Activated naive CD4-positive, alpha-beta T cell treated with Interleukin-2 at 50 U/mL for 16 hours (primary cell): Measurements from ENCODE around the gene OCEL1.
A peak's percentile ranks its signal among the peaks of the same experiment; 100 is the strongest.

Experiments
- DNase-seq: peaks from one replicate; pipeline ENCODE4 v3.0.0-alpha.2; 2020

The OCEL1 gene

GRCh38 chr19:17211547-17212446 is 14.2 kb upstream of the OCEL1 start:
- no peak for DNase-seq

- DNase-seq, result no peak
Measured at GRCh38 chr19:17213334-17213733, 12.7 kb upstream of the OCEL1 start.

DNA sequence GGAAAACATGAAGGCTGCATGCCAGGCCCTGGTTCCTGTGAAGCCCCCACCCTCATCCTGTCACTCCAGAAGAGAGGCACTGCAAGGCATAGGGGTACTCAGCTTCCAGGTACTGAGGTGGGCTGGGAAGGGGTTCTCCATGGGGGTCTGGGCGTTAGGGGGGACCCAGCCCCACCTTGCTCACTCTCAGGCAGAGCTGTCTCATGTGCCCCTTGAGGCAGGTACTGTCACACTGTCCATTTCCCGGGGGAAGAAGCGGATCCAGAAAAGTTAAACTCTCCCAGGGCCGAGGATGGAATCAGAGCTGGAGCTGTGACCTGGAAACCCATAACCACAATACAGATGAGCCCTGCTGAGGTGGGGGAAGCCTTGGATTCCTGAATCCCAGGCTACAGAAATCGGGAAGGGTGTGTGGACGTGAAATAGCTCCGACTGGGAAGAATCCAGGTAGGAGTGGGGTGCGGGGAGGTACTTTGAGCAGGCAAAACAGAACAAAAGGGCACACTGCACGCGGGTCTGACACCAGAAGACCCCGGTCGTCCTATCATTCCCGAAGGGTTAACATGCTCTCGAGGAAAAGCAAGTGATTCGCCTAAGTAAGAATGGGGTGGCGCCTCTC is 11.4 kb upstream of the OCEL1 start:
- DNase-seq, result no peak

- DNase-seq, result peak; percentile 87
Measured at GRCh38 chr19:17215127-17215971, 10.7 kb upstream of the OCEL1 start, which contains the start of gene USE1. Gene USE1, plus strand, starts transcription at chr19:17215357. Its CDS starts 49 bp downstream, at chr19:17215406.

GRCh38 chr19:17216058-17216670 is 9.9 kb upstream of the OCEL1 start:
- no peak for DNase-seq

DNA sequence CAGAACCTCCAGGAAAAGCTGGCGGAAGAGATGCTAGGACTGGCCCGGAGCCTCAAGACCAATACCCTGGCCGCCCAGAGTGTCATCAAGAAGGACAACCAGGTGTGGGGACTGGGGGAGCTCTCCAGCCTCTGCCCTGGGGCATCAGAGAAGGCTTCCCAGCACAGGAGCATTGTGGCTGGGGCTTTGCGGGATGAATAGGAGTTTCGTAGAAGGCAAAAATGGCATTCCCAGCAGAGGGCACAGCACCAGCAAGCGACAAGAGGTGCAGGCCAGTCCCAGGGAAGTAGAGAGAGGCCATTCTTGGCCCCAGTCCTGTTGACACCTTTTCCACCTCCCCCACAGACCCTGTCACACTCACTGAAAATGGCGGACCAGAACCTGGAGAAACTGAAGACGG is 6.7 kb upstream of the OCEL1 start:
- no peak for DNase-seq

- DNase-seq, result peak; percentile 16
Measured at GRCh38 chr19:17220207-17220758, 5.7 kb upstream of the OCEL1 start.

DNA sequence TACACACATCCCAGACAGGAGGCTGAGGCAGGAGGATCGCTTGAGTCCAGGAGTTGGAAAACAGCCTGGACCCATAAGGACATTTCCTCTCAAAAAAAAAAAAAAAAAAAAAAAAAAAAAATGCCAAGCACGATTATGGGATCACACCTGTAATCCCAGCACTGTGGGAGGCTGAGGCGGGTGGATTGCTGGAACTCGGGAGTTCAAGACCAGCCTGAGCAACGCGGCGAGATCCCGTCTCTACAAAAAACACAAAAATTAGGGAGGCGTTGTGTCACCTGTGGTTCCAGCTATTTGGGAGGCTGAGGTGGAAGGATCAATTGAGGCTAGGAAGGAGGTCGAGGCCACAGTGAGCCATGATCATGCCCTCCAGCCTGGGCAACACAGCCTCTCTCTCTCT is 973 bp upstream of the OCEL1 start:
- DNase-seq, result no peak

DNA sequence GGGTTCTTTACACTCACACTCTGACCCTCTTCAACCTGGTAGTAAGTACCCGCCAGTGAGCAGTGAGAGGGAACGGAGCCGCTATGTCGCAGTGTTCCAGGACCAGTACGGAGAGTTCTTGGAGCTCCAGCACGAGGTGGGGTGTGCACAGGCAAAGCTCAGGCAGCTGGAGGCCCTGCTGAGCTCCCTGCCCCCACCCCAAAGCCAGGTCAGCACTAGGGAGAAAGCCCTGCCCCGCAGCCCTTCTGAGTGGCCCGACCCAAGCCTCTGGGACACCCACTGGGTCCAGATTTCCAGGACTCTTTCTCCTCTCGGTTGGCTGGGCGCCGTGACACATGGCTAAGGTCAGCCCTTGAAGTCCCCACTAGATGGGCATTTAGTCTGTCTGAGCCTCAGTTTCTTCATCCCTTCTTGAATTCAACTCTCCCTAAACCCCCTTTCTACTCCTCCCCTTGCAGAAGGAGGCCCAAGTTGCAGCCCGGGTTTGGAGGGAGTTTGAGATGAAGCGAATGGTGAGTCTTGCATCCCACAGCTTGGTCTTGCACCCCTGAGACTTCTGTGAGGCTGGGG is 1.9 kb downstream of the OCEL1 start:
- DNase-seq, result no peak

DNA sequence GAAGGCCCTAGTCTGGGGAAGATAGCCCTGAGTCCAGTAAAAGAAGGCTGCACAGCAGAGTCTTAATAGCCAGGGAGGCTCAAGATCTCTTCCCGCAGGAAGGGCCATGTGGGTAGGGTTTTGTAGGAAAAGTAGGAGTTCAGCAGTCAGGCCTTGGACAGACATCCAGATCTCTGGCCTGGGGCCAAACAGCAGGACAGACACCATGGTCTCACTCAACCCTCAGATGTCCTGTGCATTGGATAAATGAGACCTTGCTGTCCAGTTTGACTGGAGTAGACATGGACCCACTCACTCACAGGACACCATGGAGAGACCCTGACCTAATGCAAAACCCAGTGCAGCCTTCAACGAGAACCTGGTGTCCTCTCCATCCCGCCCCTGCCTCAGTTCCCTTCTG is 3.9 kb downstream of the OCEL1 start:
- no peak for DNase-seq

DNA sequence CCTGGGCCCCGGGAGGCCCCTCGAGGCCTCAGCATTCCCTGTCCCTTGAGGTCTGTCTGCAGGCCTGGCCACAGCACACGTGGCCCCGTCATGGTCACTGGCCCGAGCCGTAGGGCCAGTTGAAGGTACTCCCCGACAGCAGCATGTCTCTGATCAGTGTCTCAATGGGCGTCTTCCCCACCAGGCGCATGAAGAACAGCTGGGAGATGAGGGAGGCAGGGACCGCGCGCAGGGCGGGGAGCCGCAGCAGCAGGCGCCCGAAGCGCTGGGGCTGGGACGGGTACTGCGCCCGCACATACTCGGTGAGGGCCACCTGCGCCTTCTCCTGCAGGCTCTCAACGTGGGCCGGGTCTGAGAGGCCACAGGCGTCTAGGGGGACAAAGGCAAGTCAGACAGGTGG is 6.2 kb downstream of the OCEL1 start:
- DNase-seq, result no peak

- DNase-seq, result peak; percentile 73
Measured at GRCh38 chr19:17234911-17235299, 8.9 kb downstream of the OCEL1 start.

- peak; percentile 80 for DNase-seq
Measured at GRCh38 chr19:17235300-17235970, 9.4 kb downstream of the OCEL1 start.

DNA sequence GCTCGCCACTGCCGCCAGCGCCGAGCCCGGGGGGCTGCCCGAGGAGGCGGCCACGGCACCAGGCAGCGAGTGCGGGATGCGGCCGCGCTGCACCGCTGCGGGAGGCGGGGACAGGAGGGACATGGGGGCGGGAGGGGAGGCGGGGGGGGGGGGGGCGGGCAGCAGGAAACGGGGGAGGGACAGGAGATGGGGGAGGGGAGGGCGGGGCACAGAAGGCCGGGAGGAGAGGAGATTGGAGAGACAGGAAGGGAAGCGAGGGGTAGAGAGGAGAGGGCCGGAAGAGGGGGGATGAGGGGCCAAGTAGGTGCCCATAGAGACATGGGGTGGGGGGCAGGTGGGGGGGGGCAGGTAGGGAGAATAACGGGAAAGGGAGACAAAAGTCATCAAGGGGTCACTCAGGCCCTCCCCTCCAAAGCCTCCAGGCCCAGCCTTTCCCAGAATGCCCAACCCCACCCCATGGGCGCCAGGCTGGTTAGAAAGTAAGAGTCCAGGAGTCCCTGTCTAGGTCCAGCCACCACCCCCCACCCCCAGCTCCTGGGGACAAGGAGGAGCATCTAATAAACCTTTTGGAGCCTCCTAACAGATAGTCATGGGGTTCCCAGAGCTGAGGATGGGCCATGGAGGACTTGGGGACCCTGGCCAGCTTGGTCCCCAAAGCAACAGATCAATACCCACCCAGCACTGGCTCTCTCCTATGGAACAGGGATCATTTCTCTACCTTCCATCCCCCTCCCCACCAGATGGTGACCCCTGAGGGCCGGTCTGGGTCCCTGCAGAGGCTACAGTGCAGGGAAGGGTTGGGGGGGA is 10.1 kb downstream of the OCEL1 start:
- no peak for DNase-seq

DNA sequence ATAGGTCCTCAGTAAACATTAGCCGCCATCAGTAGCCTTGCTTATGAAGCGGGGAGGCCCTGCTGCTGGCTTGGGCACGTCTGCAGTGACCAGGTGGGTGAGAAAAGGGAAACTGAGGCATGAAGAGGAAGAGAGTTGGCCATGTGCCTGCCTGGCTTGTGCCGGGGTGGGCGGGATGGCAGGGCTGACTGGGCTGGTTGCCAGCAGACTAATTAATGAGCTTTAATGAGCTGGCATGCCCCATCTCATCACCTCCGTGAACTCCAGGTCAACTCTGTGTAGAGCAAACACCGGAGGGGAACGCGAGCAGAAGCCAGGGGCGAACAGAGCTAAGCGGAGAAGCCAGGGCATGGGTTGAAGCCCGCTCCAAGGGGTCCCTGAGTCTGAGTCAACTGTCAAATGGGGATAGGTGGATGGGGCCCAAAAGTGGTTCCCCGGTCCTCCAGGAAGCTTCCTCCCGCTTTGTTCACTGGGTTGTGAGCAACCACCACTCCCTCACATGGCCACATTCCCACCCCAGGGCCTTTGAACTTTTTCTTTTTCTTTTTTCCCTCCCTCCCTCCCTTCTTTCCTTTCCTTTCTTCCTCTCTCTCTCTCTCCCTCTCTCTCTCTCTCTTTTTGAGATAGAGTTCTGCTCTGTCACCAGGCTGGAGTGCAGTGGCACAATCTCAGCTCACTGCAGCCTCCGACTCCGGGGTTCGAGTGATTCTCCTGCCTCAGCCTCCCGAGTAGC is 11.0 kb downstream of the OCEL1 start:
- no peak for DNase-seq

GRCh38 chr19:17237747-17238706 is 12.0 kb downstream of the OCEL1 start:
- no peak for DNase-seq

DNA sequence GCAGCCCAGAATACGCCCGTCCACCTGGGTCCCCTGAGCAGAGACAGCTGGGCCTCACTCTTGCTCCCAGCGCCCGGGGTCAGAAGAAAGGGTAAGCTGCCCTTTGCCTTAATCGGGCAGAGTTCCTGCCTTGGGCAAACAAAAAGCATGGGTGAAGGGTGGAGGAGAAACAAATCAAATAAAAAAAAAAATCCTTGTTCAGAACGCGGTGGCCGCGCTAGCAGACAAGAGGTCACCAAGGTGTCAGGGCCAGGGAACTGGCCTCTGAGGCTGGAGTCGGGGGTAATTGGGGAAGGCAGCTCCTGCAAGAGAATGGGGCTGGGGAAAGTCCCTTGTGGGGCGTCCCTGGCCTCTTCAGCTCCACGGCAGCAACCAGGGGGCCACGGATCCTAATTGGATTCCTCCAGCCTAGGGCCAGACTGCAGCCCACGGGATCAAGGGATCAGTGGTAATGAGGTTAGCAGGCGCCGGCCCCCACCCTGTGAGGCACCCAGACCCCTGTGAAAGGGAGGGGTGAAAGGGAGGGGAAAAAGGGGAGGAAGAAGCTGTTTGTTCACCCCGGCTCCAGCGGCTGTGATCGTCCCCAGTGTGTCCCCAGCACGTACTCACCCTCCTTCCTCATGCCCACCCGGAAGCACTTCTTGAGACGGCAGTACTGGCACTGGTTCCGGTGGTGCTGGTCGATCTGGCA is 14.2 kb downstream of the OCEL1 start:
- DNase-seq, result no peak

DNA sequence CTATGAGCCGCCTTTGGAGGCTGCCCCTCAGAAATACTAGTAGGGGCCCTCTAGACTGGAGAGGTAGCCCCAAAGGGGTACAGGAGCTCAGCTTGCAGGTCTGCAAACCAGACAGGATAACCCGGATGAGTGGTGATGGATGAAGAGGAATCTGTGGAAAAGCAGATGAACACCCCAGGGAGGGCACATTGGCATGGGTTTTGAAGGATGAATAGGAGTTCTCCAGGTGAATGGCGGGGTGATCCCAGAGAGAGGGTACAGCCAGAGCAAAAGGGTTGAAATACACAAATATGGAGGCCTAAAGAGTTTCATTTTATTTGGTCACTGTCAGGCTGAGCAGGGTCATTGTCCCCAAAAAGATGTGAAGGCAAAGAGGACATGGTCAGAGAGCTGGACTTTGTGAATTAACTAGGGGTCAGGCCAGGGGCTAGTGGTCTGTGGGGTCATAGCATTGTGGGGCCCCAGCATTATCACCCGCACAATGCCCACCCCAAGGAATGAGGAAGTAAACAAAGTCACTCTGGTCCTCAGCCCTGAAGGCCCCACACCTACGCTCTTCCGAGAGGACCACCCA is 14.9 kb downstream of the OCEL1 start:
- no peak for DNase-seq
